K562 (cell line): ENCODE results near the gene TOR1B. TPM values are rescaled to one million over a fixed set of nuclear protein-coding genes. Genes with fewer than 3 reads are reported as not detected.

Experiments
- CBX8 ChIP-seq: fragments of 200-600 bp; sonication (generic); IDR thresholded peaks from 2 replicates; pipeline ENCODE4 v1.6.1; 2012; ENCODE audit warnings: borderline replicate concordance, mixed run types, low read depth, mild to moderate bottlenecking, moderate library complexity, mixed read lengths, low read length, control low read depth, inconsistent platforms; ENCODE audit not compliant: poor library complexity, severe bottlenecking; ENCODE audit errors: extremely low read depth
- CXXC5 ChIP-seq: fragments of 250-450 bp; sonication (Bioruptor Pico); IDR thresholded peaks from 2 replicates; pipeline ENCODE4 v1.8.0; 2022; ENCODE audit warnings: inconsistent platforms, mild to moderate bottlenecking, moderate library complexity
- DDX20 ChIP-seq: fragments of 450-650 bp; IDR thresholded peaks from 2 replicates; pipeline ENCODE4 v1.6.1; 2016; ENCODE audit warnings: missing genetic modification characterization, low read depth, mild to moderate bottlenecking, missing compliant biosample characterization, moderate library complexity
- ELF4 ChIP-seq: fragments of 450-650 bp; formaldehyde crosslinking; IDR thresholded peaks from 2 replicates; pipeline ENCODE4 v1.4.0; 2022; ENCODE audit warnings: missing genetic modification characterization
- YY1 ChIP-seq, 3 experiments: IDR thresholded peaks; 2 replicates each; pipeline ENCODE4 v1.6.1; 2011; ENCODE audit warnings: low read length in 2 of 3, mild to moderate bottlenecking in 2 of 3, moderate library complexity in 2 of 3, borderline replicate concordance in 1 of 3, control low read depth in 1 of 3, low read depth in 1 of 3; ENCODE audit not compliant: insufficient read depth in 3 of 3, insufficient replicate concordance in 2 of 3, control insufficient read depth in 1 of 3, insufficient read length in 1 of 3; ENCODE audit errors: extremely low read depth in 1 of 3
- polyA plus RNA-seq, 8 experiments: library from polyadenylated mRNA; depleted of rRNA in 4 of 8; stranded (reverse) in 5 of 8; unstranded in 3 of 8; fragments of >200 nt; fragmentation: Nextera tagmentation in 2 of 8; fragmentation: Illumina TruSeq in 1 of 8; extraction: Ambion mirVana in 2 of 8; extraction: Trizol in 1 of 8; gene quantifications; 2 replicates each; pipeline versions ENCODE4 v1.2.1 to v1.2.3, GENCODE V29; 2011 to 2014; ENCODE audit warnings: inconsistent platforms in 1 of 8, missing spikeins in 1 of 8
- total RNA-seq, 7 experiments: library from RNA; depleted of rRNA in 6 of 7; stranded (reverse); fragments of >200 nt in 6 of 7; fragmentation: Illumina TruSeq in 2 of 7; extraction: Trizol in 2 of 7; gene quantifications; 2 replicates each; pipeline versions ENCODE4 v1.2.1 to v1.2.3, GENCODE V29; 2011 to 2021; ENCODE audit warnings: low replicate concordance in 1 of 7
- TF ChIP-seq, protein P1 (sequence below): sonication (generic); formaldehyde crosslinking; IDR thresholded peaks from 2 replicates; pipeline ENCODE4 v1.8.1; 2023; ENCODE audit warnings: mild to moderate bottlenecking, missing genetic modification reagents, moderate library complexity
- TF ChIP-seq, protein P2 (sequence below), 2 experiments: fragments of 450-650 bp in 1 of 2; sonication (generic) in 1 of 2; formaldehyde crosslinking in 1 of 2; IDR thresholded peaks; 2 replicates each; pipeline versions ENCODE4 v1.7.1 to v1.9.0; 2016 to 2022; ENCODE audit warnings: inconsistent platforms in 1 of 2, mild to moderate bottlenecking in 1 of 2, missing genetic modification reagents in 1 of 2
- TF ChIP-seq, protein P3 (sequence below), 3 experiments: fragments of 200-800 bp in 1 of 3; sonication (Bioruptor generic) in 1 of 3; sonication (generic) in 1 of 3; formaldehyde crosslinking in 1 of 3; IDR thresholded peaks; 2 replicates each; pipeline versions ENCODE4 v1.6.1 to v1.8.0; 2016 to 2022; ENCODE audit warnings: mild to moderate bottlenecking in 2 of 3, missing compliant biosample characterization in 2 of 3, missing genetic modification characterization in 2 of 3, missing genetic modification reagents in 1 of 3
- TF ChIP-seq, protein P4 (sequence below): fragments of 250-450 bp; sonication (Bioruptor Pico); IDR thresholded peaks from 2 replicates; pipeline ENCODE4 v1.5.0; 2021; ENCODE audit warnings: mild to moderate bottlenecking, borderline replicate concordance

Gene TOR1B
- total and polyA plus RNA-seq, 9 of the 15 experiments (the other 6 are each of a cell fraction or from before 2014, with no cell fraction given) = 4.2 to 36.5 (median 24.6) TPM

DNA sequence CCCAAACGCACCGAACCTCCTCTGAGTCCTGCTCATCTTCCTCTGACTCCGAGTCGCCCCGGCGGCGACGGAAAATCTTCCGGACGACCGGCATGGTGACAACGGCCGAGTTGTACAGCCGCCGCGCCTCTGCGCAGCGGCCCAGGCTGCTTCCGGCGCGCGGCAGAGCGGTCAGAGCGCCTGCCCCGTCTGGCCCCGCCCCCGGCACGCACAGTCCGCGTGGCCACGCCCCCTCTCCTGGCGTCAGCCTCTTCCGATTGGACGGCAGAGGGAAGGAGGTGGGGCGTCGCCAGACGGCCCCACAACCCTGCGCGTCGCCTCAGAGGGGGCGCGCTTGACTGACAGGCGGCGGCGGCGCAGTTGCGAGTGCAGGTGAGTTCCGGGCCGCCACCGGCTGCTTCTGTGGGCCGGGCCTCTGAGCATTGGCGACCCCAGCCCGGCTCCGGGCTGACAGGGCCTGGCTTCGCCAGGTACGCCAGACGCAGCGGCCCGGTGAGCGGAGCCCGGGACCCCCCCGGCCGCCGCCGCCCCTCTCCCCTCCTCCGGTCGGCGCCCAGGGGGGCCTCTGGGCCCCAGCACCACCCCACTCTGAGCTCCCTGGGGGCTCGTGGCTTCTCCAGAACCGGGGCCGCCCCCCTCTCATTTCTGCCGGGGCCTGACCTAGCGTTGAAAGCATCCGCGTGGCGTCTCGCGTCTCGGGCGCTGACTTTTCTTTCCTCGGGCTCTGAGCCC, 32.3 kb downstream of the TOR1B start, which contains the start of the genes C9orf78 and USP20 (continued):
- TF ChIP-seq YY1 (IDR thresholded peaks at IDR 0.05; ENCODE audit: borderline replicate concordance in 1 of 3, control insufficient read depth in 1 of 3, extremely low read depth in 1 of 3, insufficient read depth in 3 of 3, insufficient read length in 1 of 3, insufficient replicate concordance in 2 of 3, low read depth in 1 of 3, low read length in 2 of 3) (peak in 2 of 3 experiments; percentile 71 to 75), CXXC5 (peak; percentile 95), ELF4 (peak; percentile 90; the same call in 1 of the 2 replicates), DDX20 (tag) (no peak), CBX8 (no peak)
- TF ChIP-seq, protein P1, sequence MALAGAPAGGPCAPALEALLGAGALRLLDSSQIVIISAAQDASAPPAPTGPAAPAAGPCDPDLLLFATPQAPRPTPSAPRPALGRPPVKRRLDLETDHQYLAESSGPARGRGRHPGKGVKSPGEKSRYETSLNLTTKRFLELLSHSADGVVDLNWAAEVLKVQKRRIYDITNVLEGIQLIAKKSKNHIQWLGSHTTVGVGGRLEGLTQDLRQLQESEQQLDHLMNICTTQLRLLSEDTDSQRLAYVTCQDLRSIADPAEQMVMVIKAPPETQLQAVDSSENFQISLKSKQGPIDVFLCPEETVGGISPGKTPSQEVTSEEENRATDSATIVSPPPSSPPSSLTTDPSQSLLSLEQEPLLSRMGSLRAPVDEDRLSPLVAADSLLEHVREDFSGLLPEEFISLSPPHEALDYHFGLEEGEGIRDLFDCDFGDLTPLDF (CRISPR knock-in tag) = no peak
- TF ChIP-seq, protein P2, sequence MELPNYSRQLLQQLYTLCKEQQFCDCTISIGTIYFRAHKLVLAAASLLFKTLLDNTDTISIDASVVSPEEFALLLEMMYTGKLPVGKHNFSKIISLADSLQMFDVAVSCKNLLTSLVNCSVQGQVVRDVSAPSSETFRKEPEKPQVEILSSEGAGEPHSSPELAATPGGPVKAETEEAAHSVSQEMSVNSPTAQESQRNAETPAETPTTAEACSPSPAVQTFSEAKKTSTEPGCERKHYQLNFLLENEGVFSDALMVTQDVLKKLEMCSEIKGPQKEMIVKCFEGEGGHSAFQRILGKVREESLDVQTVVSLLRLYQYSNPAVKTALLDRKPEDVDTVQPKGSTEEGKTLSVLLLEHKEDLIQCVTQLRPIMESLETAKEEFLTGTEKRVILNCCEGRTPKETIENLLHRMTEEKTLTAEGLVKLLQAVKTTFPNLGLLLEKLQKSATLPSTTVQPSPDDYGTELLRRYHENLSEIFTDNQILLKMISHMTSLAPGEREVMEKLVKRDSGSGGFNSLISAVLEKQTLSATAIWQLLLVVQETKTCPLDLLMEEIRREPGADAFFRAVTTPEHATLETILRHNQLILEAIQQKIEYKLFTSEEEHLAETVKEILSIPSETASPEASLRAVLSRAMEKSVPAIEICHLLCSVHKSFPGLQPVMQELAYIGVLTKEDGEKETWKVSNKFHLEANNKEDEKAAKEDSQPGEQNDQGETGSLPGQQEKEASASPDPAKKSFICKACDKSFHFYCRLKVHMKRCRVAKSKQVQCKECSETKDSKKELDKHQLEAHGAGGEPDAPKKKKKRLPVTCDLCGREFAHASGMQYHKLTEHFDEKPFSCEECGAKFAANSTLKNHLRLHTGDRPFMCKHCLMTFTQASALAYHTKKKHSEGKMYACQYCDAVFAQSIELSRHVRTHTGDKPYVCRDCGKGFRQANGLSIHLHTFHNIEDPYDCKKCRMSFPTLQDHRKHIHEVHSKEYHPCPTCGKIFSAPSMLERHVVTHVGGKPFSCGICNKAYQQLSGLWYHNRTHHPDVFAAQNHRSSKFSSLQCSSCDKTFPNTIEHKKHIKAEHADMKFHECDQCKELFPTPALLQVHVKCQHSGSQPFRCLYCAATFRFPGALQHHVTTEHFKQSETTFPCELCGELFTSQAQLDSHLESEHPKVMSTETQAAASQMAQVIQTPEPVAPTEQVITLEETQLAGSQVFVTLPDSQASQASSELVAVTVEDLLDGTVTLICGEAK (IDR thresholded peaks at IDR 0.05) = peak; percentile 87
- TF ChIP-seq, protein P2 (CRISPR knock-in tag; IDR thresholded peaks at IDR 0.05) = no peak
- TF ChIP-seq, protein P3, sequence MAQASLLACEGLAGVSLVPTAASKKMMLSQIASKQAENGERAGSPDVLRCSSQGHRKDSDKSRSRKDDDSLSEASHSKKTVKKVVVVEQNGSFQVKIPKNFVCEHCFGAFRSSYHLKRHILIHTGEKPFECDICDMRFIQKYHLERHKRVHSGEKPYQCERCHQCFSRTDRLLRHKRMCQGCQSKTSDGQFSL (CRISPR knock-in tag; IDR thresholded peaks at IDR 0.05) = no peak
- TF ChIP-seq, protein P3 (tag; IDR thresholded peaks at IDR 0.05) = 0 out of 4 replicates have a peak, but pooled peaks of 1 of the 2 experiments have one; percentile 4
- TF ChIP-seq, protein P4, sequence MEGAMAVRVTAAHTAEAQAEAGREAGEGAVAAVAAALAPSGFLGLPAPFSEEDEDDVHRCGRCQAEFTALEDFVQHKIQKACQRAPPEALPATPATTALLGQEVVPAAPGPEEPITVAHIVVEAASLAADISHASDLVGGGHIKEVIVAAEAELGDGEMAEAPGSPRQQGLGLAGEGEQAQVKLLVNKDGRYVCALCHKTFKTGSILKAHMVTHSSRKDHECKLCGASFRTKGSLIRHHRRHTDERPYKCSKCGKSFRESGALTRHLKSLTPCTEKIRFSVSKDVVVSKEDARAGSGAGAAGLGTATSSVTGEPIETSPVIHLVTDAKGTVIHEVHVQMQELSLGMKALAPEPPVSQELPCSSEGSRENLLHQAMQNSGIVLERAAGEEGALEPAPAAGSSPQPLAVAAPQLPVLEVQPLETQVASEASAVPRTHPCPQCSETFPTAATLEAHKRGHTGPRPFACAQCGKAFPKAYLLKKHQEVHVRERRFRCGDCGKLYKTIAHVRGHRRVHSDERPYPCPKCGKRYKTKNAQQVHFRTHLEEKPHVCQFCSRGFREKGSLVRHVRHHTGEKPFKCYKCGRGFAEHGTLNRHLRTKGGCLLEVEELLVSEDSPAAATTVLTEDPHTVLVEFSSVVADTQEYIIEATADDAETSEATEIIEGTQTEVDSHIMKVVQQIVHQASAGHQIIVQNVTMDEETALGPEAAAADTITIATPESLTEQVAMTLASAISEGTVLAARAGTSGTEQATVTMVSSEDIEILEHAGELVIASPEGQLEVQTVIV (CRISPR knock-in tag) = no peak
